Measurements from ENCODE around the gene TADA3. TPM values are rescaled to one million over a fixed set of nuclear protein-coding genes. Genes with fewer than 3 reads are reported as not detected.

TADA3 gene
- total RNA-seq, 1 donor, result 92.4 TPM

DNA sequence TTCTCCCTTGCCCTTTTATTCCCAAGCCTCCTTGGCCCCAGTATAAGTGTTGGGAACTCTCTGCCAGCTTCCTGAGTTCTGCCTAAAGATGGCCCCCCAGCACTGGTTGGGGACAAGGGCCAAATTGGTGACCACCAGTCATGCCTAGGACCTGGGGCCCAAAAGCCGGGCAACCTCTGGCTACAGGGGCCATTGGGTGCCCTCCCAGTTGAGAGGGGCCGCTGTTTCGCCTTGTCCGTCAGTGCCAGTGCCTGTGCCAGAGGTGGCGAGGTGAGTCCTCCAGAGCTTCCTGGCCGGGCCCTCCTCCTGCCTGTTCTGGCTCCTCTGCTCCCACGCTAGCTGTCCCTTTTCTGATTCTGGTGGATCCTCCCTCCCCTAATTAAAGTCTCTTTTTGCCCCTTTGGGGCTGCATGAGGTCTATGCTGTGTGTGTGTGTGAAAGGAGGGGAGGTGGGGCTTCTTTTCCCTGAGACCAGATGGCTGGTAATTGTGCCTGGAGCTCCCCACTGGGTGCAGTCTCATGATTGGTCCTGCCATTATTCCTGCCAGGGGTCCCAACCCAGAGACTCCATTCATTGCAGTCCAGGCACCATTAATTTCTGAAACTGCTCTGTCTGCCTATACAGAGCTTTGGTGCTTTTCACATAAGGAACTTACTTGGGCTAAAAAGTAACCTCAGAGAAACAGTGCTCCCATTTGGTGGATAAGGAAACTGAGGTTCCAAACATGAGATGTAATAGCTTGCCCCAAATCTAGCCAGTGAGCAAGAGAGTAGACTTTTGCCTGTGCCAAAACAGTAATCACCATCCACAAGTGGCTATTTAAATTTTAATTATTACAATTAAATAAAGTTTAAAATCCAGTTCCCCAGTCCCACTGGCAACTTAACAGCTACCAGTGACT is 14.7 kb upstream of the TADA3 start:
- TF ChIP-seq, protein P1, sequence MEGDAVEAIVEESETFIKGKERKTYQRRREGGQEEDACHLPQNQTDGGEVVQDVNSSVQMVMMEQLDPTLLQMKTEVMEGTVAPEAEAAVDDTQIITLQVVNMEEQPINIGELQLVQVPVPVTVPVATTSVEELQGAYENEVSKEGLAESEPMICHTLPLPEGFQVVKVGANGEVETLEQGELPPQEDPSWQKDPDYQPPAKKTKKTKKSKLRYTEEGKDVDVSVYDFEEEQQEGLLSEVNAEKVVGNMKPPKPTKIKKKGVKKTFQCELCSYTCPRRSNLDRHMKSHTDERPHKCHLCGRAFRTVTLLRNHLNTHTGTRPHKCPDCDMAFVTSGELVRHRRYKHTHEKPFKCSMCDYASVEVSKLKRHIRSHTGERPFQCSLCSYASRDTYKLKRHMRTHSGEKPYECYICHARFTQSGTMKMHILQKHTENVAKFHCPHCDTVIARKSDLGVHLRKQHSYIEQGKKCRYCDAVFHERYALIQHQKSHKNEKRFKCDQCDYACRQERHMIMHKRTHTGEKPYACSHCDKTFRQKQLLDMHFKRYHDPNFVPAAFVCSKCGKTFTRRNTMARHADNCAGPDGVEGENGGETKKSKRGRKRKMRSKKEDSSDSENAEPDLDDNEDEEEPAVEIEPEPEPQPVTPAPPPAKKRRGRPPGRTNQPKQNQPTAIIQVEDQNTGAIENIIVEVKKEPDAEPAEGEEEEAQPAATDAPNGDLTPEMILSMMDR (IDR thresholded peaks at IDR 0.05; ENCODE audit: insufficient read depth, low read depth, low read length), result no peak
- DNase-seq (ENCODE audit: low read depth), result no peak
- no peak overlapping the region for H3K4me3 ChIP-seq (ENCODE audit: low read depth, low read length)

DNA sequence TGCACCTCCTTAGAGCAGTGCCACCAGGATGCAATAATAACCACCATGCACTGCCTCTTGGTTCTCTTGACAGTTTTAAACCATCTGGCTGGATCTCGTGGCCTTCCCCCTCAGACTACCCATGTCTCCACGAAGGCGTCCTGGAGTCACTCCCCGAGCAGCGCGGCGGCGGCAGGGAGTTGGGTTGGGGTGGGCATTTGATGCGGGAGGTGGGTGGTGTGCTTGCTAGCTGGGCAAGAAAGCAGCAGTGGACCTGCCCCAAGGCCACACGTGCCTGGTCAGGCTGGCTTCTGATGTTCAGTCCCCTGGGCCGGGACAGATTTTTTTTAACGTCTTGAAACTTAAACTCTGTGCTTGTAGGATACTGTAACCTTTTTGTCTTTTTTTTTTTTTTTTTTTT is 13.9 kb upstream of the TADA3 start:
- H3K4me3 ChIP-seq (ENCODE audit: low read depth, low read length), result no peak overlapping the region
- DNase-seq (ENCODE audit: low read depth), result no peak
- TF ChIP-seq, protein P1 (IDR thresholded peaks at IDR 0.05; ENCODE audit: insufficient read depth, low read depth, low read length), result no peak

DNA sequence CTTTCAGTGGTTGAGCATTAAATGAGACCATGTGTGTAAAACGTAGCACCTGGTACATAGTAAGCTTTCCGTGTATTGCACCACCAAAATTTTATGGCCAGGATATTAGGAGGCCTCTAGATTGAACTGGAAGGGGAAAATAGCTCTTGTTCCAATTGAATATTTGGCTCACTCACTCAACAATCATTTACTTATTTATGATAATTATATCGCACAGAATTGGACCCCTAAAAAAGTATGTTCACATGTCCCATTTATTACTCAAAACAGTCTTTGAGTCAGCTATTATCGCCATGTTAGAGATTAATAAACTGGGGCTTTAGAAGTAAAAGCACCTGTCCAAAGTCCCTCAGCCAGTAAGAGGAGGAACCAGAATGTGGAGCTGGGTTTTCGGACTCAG is 12.7 kb upstream of the TADA3 start:
- TF ChIP-seq, protein P1 (IDR thresholded peaks at IDR 0.05; ENCODE audit: insufficient read depth, low read depth, low read length), result no peak
- H3K4me3 ChIP-seq (ENCODE audit: low read depth, low read length), result no peak overlapping the region
- DNase-seq (ENCODE audit: low read depth), result no peak

DNA sequence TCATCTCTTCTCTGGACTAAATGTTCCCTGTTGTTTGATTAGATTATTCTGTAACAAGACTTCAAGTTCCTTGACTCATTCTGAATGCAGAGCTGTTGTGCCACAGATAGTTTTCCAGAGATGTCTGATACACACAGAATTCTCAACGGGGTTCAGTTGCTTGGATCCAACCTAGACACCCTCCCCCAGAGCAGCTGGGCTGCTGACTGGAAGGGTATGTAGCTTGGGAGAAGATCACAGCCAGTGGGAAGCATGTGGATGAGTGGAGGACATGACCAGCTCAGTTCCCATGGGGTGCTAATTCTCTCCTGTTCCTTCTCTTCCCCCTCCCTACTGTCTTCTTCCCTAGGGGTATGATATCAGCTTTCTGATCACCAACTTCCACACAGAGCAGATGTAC is 11.2 kb upstream of the TADA3 start:
- no peak overlapping the region for H3K4me3 ChIP-seq (ENCODE audit: low read depth, low read length)
- TF ChIP-seq, protein P1 (IDR thresholded peaks at IDR 0.05; ENCODE audit: insufficient read depth, low read depth, low read length), result no peak
- DNase-seq (ENCODE audit: low read depth), result no peak

DNA sequence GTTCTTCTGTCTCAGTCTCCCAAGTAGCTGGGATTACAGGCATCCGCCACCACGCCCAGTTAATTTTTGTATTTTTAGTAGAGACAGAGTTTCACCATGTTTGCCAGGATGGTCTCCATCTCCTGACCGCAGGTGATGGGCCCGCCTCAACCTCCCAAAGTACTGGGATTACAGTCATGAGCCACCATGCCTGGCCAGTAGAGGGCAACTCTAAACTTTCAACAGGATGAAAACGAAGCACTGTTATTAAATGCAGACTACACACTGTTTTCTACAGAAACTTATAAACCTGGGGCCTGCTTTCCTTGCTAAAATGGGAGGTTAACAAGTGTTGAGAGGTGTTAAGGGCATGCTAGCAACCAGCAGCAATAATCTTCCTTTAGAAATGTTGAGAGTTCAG is 8.3 kb upstream of the TADA3 start:
- DNase-seq (ENCODE audit: low read depth), result no peak
- no peak overlapping the region for H3K4me3 ChIP-seq (ENCODE audit: low read depth, low read length)
- TF ChIP-seq, protein P1 (IDR thresholded peaks at IDR 0.05; ENCODE audit: insufficient read depth, low read depth, low read length), result peak; percentile 15

DNA sequence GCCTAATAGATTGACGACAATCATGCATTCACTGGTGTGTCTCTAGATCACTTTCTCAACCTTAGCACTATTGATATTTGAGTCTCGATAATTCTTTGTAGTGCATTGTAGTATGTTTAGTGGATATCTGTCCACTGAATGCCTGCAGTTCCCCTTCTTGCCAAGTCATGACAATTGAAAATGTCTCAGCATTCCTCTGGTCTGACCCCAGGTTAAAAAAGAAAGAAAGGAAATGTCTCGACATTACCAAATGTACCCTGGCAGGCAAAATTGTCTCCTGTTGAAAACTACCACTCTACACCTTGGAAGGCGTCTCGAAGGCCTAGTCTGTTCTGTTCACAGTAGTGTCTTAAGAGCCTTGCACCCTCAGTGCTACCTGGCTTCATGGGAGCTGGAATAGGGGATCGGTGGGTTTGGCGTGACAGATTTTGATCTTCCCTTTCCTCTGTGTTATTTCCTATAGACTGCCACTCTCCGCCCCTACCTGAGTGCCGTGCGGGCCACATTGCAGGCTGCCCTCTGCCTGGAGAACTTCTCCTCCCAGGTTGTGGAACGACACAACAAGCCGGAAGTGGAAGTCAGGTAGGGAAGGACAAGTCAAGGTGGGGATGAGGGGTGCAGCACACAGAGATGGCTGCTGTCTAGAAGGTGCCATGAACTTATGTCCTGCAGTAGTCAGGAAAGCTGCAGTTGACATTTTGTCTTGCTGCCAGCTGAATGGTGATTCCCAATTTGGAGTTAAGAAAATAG is 5.1 kb upstream of the TADA3 start:
- no peak for DNase-seq (ENCODE audit: low read depth)
- H3K4me3 ChIP-seq (ENCODE audit: low read depth, low read length), result no peak overlapping the region
- TF ChIP-seq, protein P1 (IDR thresholded peaks at IDR 0.05; ENCODE audit: insufficient read depth, low read depth, low read length), result no peak

Measured in fibroblast of villous mesenchyme (primary cell).